ENCODE data around the gene SLC47A2.
"Not testable (repeated sequence)": the region's sequence is repeated elsewhere in the genome, so short reads cannot be mapped to it uniquely, and the experiment has no call there.

SLC47A2 gene

DNA sequence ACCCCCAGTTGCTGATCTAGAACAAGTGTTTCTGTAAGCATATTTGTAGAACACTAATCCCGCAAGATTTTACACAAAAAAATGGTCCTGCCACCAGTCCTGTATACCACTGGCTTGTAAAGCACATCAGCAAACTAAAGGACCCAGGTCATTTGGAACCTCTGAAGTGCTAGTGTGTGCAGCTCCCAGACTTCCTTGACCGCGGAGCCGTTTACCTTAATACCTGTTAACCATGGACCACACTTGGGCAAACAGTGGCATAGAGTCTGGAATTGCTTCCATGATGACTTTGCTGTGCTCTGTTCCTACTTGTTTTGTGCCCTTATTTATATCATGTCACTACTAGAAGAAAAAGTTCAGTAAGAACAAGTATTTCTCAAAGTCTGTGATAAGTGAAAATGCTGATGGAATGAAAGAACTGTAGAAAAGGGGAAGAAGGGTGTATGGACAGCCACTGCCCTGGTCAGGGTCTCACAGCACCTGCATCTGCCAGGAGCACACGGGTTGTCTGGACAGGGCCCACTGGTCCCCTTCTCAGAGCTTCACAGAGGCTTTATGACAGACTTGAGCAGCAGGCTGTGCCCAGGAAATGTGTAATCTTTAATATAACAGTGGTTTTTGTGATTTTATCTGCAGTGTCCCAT is 38.5 kb downstream of the SLC47A2 start:
- in situ Hi-C loops (cut with HindIII; ENCODE audit: low sequenced_read_pairs), result no loop called here
- TF ChIP-seq CTCF (IDR thresholded peaks at IDR 0.05; ENCODE audit: low read depth, low read length), result no peak
- no peak overlapping the region for H3K4me3 ChIP-seq (ENCODE audit: low read depth, low read length)
- DNase-seq (ENCODE audit: low read depth, low spot score), result no peak

DNA sequence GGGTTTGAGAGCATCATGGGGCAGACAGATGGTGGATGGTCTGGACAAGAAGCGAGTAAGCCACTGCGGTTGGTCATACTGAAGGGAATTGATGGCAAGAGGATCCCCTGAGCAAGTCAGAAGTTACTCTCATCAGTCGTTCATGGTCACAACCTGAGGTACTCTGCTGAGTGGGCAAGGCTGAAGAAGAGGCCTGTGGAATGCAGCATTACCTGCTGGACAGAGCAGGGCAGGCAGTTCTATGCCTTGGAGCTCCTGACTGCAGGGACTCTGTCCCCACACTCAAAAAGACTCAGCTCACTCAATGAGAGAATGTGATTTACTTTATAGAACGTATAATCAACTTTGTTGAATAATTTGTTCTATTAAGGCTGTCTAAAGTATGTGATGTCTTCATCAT is 39.5 kb downstream of the SLC47A2 start:
- H3K4me3 ChIP-seq (ENCODE audit: low read depth, low read length), result no peak overlapping the region
- no peak for DNase-seq (ENCODE audit: low read depth, low spot score)
- in situ Hi-C loops (cut with HindIII; ENCODE audit: low sequenced_read_pairs), result no loop called here
- TF ChIP-seq CTCF (IDR thresholded peaks at IDR 0.05; ENCODE audit: low read depth, low read length), result no peak

DNA sequence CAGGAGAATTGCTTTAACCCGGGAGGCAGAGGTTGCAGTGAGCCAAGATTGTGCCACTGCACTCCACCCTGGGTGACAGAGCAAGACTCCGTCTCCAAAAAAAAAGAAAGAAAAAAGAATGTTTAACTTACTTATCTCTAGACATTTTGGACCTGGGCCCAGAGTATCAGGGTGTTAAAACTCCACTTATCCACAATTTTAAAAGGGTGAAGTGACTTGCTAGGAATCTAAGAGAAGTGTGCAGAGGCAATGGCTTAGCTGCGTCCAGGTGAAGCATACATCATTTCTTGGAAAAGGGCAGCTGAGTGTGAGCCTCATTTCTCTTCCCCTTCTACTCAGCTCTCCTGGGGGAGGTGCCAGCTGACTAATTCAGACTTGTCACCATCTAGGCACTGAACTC is 42.8 kb downstream of the SLC47A2 start:
- in situ Hi-C loops (cut with HindIII; ENCODE audit: low sequenced_read_pairs), result no loop called here
- H3K4me3 ChIP-seq (ENCODE audit: low read depth, low read length), result no peak overlapping the region
- no peak for DNase-seq (ENCODE audit: low read depth, low spot score)
- TF ChIP-seq CTCF (IDR thresholded peaks at IDR 0.05; ENCODE audit: low read depth, low read length), result no peak

- H3K4me3 ChIP-seq (ENCODE audit: low read depth, low read length), result no peak overlapping the region
- in situ Hi-C loops (cut with HindIII; ENCODE audit: low sequenced_read_pairs), result no loop called here
- TF ChIP-seq CTCF (IDR thresholded peaks at IDR 0.05; ENCODE audit: low read depth, low read length), result no peak
- no peak for DNase-seq (ENCODE audit: low read depth, low spot score)
Measured at GRCh38 chr17:19672009-19672750, 44.2 kb downstream of the SLC47A2 start.

DNA sequence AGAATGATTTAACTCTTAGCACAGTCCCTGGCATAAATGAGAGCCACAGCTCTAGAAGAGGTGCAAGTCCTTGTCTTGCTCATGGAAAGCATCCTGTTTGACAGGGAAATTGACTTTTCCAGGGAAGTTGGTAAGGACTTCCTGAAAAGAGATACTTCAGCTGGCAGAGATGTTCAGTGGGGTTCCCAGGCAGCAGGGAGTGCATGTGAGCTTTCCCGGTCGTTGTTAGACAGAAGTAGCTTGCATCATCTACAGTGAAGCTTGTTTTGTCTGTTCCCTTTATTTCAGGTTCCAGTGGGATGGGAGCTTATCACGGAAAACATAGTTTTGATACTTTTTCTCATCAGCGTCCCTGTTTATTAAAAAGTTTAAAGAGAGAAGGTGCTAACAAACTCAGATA is 45.0 kb downstream of the SLC47A2 start:
- DNase-seq (ENCODE audit: low read depth, low spot score), result no peak
- H3K4me3 ChIP-seq (ENCODE audit: low read depth, low read length), result no peak overlapping the region
- TF ChIP-seq CTCF (IDR thresholded peaks at IDR 0.05; ENCODE audit: low read depth, low read length), result no peak
- in situ Hi-C loops (cut with HindIII; ENCODE audit: low sequenced_read_pairs), result no loop called here

DNA sequence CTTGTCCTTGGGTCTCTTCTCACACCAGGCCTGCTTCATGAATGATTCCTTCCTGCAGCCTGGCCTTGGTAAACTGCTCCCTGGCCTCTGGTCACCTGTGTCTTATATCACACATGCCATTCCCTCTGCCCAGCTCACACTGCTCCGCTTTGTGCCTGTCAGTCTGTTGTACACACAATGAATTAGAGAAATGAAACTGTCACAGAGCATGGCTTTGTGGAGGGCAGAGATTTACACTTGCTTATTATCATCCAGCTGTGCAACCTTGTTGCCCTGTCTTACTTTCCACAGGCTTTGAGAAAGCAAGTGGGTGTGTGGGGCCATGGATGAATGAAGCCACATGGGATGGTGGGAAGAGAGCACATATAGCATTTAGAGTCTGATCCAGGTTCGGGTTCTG is 45.5 kb downstream of the SLC47A2 start:
- in situ Hi-C loops (cut with HindIII; ENCODE audit: low sequenced_read_pairs), result no loop called here
- H3K4me3 ChIP-seq (ENCODE audit: low read depth, low read length), result no peak overlapping the region
- no peak for TF ChIP-seq CTCF (IDR thresholded peaks at IDR 0.05; ENCODE audit: low read depth, low read length)
- no peak for DNase-seq (ENCODE audit: low read depth, low spot score)

GRCh38 chr17:19669680-19670079 is 46.7 kb downstream of the SLC47A2 start:
- in situ Hi-C loops (cut with HindIII; ENCODE audit: low sequenced_read_pairs); DNase-seq (ENCODE audit: low read depth, low spot score); H3K4me3 ChIP-seq (ENCODE audit: low read depth, low read length): not testable (repeated sequence)

All from astrocyte of the spinal cord (primary cell).